ENCODE measurements around the gene PPP2R3A.
"Not testable (repeated sequence)": the region's sequence is repeated elsewhere in the genome, so short reads cannot be mapped to it uniquely, and the experiment has no call there.

The PPP2R3A gene

DNA sequence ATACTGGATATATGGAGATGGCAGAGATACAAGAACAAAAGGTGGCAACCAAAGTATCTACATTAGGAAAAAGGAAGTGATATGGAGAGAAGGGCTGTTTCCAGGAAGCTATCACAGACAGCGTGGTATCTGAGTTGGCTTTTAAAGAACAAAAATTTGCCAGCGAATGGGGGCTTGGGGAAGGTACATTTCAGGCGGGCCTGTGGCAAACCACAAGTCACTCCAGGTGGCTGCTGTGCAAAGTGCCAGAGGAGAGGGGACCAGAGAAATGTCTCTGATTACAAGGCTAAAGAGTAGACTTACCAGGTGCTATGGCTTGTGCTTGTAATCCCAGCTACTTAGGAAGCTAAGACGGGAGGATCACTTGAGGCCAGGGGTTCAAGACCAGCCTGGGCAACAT, 139.5 kb downstream of the PPP2R3A start:
- DNase-seq (ENCODE audit: low read depth) = peak; percentile 4
- H3K4me3 ChIP-seq (ENCODE audit: low read depth, low read length) = no peak overlapping the region
- TF ChIP-seq CTCF (IDR thresholded peaks at IDR 0.05; ENCODE audit: low read depth, low read length) (no peak), MYC (IDR thresholded peaks at IDR 0.05; ENCODE audit: low read depth, low read length) (no peak), POLR2A (IDR thresholded peaks at IDR 0.05; ENCODE audit: extremely low read depth, insufficient read length) (no peak)
- TF ChIP-seq, protein P1, sequence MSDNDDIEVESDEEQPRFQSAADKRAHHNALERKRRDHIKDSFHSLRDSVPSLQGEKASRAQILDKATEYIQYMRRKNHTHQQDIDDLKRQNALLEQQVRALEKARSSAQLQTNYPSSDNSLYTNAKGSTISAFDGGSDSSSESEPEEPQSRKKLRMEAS (IDR thresholded peaks at IDR 0.05; ENCODE audit: low read depth, low read length) = no peak

DNA sequence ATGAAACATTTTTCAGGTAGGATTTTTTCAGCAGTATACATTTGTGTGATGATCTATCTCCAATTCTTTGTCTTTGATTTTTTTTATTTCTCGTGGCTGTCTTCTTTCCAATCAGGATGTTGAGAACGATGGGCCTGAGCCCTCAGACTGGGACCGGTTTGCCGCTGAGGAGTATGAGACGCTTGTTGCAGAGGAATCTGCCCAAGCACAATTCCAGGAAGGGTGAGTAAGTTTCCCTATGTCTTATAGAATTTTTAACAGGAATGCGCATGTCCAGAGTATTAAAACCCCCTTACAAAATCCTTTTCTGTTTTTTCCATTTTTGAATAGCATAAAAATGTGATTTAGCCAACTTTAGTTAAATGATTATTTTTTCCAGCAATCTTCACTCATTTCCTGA, 140.6 kb downstream of the PPP2R3A start:
- no peak overlapping the region for H3K4me3 ChIP-seq (ENCODE audit: low read depth, low read length)
- TF ChIP-seq MYC (IDR thresholded peaks at IDR 0.05; ENCODE audit: low read depth, low read length) (no peak), POLR2A (IDR thresholded peaks at IDR 0.05; ENCODE audit: extremely low read depth, insufficient read length) (no peak), CTCF (IDR thresholded peaks at IDR 0.05; ENCODE audit: low read depth, low read length) (no peak)
- TF ChIP-seq, protein P1 (IDR thresholded peaks at IDR 0.05; ENCODE audit: low read depth, low read length) = no peak
- DNase-seq (ENCODE audit: low read depth) = no peak

GRCh38 chr3:136109499-136109898, 144.0 kb downstream of the PPP2R3A start:
- no peak overlapping the region for H3K4me3 ChIP-seq (ENCODE audit: low read depth, low read length)
- TF ChIP-seq MYC (IDR thresholded peaks at IDR 0.05; ENCODE audit: low read depth, low read length) = no peak
- no peak for TF ChIP-seq CTCF (IDR thresholded peaks at IDR 0.05; ENCODE audit: low read depth, low read length)
- TF ChIP-seq, protein P1 (IDR thresholded peaks at IDR 0.05; ENCODE audit: low read depth, low read length) = no peak
- no peak for TF ChIP-seq POLR2A (IDR thresholded peaks at IDR 0.05; ENCODE audit: extremely low read depth, insufficient read length)
- no peak for DNase-seq (ENCODE audit: low read depth)

DNA sequence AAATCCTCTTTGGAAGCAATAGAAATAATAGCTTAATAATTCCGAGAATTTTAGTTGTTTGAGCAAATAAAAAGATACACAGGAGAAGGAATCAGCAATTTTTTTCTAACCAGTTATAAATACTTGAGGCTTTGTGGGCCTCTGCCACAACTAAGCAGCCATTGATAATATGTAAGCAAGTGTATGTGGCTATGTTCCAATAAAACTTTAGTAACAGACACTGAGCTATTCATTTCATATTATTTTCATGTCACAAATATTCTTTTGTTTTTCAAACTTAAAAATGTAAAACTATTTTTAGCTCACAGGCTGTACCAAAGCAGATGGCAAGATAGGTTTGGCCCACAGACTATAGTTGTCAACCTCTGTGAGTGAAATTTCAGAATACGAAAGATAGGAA, 145.0 kb downstream of the PPP2R3A start:
- DNase-seq (ENCODE audit: low read depth) = no peak
- TF ChIP-seq, protein P1 (IDR thresholded peaks at IDR 0.05; ENCODE audit: low read depth, low read length) = no peak
- TF ChIP-seq CTCF (IDR thresholded peaks at IDR 0.05; ENCODE audit: low read depth, low read length) (no peak), MYC (IDR thresholded peaks at IDR 0.05; ENCODE audit: low read depth, low read length) (no peak), POLR2A (IDR thresholded peaks at IDR 0.05; ENCODE audit: extremely low read depth, insufficient read length) (no peak)
- no peak overlapping the region for H3K4me3 ChIP-seq (ENCODE audit: low read depth, low read length)

DNA sequence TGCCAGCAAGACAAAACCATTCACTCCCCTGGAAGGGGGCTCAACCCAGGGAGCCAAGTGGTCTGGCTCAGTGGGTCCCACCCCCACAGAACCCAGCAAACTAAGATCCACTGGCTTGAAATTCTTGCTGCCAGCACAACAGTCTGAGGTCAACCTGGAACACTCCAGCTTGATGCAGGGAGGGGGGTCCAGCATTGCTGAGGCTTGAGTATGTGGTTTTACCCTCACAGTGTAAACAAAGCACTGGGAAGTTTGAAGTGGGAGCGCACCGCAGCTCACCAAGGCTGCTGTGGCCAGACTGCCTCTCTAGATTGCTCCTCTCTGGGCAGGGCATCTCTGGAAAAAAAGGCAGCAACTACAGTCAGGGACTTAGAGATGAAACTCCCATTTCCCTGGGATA, 148.9 kb downstream of the PPP2R3A start:
- DNase-seq (ENCODE audit: low read depth) = no peak
- no peak overlapping the region for H3K4me3 ChIP-seq (ENCODE audit: low read depth, low read length)
- TF ChIP-seq, protein P1 (IDR thresholded peaks at IDR 0.05; ENCODE audit: low read depth, low read length) = no peak
- TF ChIP-seq MYC (IDR thresholded peaks at IDR 0.05; ENCODE audit: low read depth, low read length) (no peak), POLR2A (IDR thresholded peaks at IDR 0.05; ENCODE audit: extremely low read depth, insufficient read length) (no peak), CTCF (IDR thresholded peaks at IDR 0.05; ENCODE audit: low read depth, low read length) (no peak)

DNA sequence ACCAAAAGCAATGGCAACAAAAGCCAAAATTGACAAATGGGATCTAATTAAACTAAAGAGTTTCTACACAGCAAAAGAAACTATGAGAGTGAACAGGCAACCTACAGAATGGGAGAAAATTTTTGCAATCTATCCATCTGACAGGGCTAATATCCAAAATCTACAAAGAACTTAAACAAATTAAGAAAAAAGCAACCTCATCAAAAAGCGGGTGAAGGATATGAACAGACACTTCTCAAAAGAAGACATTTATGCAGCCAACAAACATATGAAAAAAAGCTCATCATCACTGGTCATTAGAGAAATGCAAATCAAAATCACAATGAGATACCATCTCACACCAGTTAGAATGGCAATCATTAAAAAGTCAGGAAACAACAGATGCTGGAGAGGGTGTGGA, 153.8 kb downstream of the PPP2R3A start:
- not testable (repeated sequence) for H3K4me3 ChIP-seq (ENCODE audit: low read depth, low read length); DNase-seq (ENCODE audit: low read depth)

DNA sequence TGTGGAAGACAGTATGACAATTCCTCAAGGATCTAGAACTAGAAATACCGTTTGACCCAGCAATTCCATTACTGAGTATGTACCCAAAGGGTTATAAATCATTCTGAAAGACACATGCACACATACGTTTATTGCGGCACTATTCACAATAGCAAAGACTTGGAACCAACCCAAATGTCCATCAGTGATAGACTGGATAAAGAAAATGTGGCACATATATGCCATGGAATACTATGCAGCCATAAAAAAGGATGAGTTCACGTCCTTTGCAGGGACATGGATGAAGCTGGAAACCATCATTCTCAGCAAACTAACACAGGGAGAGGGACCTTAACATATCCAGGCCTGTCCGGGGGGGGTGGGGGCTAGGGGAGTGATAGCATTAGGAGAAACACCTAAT, 154.3 kb downstream of the PPP2R3A start:
- not testable (repeated sequence) for DNase-seq (ENCODE audit: low read depth); H3K4me3 ChIP-seq (ENCODE audit: low read depth, low read length)
